Measurements from ENCODE around the gene SPG7. TPM values are rescaled to one million over a fixed set of nuclear protein-coding genes. Genes with fewer than 3 reads are reported as not detected.
"Not testable (repeated sequence)": the region's sequence is repeated elsewhere in the genome, so short reads cannot be mapped to it uniquely, and the experiment has no call there.

The SPG7 gene
- 135 TPM for polyA plus RNA-seq
- long read RNA-seq, donor 1, full-length matches to known transcripts, result 22 of 22 reads
- long read RNA-seq, donor 1, partial matches to known transcripts, result 0 of 22 reads
- long read RNA-seq, donor 1, other reads (novel, unspliced or antisense), result 0 of 22 reads
- long read RNA-seq, donor 2, full-length matches to known transcripts, result 45 of 45 reads
- long read RNA-seq, donor 2, partial matches to known transcripts, result 0 of 45 reads
- long read RNA-seq, donor 2, other reads (novel, unspliced or antisense), result 0 of 45 reads
- long read RNA-seq, donor 3, result 0 reads
- long read RNA-seq, donor 4, full-length matches to known transcripts, result 1 of 1 reads
- long read RNA-seq, donor 4, partial matches to known transcripts, result 0 of 1 reads
- long read RNA-seq, donor 4, other reads (novel, unspliced or antisense), result 0 of 1 reads
- long read RNA-seq, donor 5, full-length matches to known transcripts, result 18 of 18 reads
- long read RNA-seq, donor 5, partial matches to known transcripts, result 0 of 18 reads
- long read RNA-seq, donor 5, other reads (novel, unspliced or antisense), result 0 of 18 reads
- long read RNA-seq, donor 6, full-length matches to known transcripts, result 24 of 36 reads
- long read RNA-seq, donor 6, partial matches to known transcripts, result 12 of 36 reads
- long read RNA-seq, donor 6, other reads (novel, unspliced or antisense), result 0 of 36 reads
- long read RNA-seq, donor 7, full-length matches to known transcripts, result 16 of 26 reads
- long read RNA-seq, donor 7, partial matches to known transcripts, result 10 of 26 reads
- long read RNA-seq, donor 7, other reads (novel, unspliced or antisense), result 0 of 26 reads
- long read RNA-seq, donor 8, full-length matches to known transcripts, result 55 of 66 reads
- long read RNA-seq, donor 8, partial matches to known transcripts, result 11 of 66 reads
- long read RNA-seq, donor 8, other reads (novel, unspliced or antisense), result 0 of 66 reads
- long read RNA-seq, donor 9, full-length matches to known transcripts, result 14 of 14 reads
- long read RNA-seq, donor 9, partial matches to known transcripts, result 0 of 14 reads
- long read RNA-seq, donor 9, other reads (novel, unspliced or antisense), result 0 of 14 reads
- long read RNA-seq, donor 10, full-length matches to known transcripts, result 32 of 32 reads
- long read RNA-seq, donor 10, partial matches to known transcripts, result 0 of 32 reads
- long read RNA-seq, donor 10, other reads (novel, unspliced or antisense), result 0 of 32 reads
- long read RNA-seq, donor 11, full-length matches to known transcripts, result 19 of 25 reads
- long read RNA-seq, donor 11, partial matches to known transcripts, result 6 of 25 reads
- long read RNA-seq, donor 11, other reads (novel, unspliced or antisense), result 0 of 25 reads

DNA sequence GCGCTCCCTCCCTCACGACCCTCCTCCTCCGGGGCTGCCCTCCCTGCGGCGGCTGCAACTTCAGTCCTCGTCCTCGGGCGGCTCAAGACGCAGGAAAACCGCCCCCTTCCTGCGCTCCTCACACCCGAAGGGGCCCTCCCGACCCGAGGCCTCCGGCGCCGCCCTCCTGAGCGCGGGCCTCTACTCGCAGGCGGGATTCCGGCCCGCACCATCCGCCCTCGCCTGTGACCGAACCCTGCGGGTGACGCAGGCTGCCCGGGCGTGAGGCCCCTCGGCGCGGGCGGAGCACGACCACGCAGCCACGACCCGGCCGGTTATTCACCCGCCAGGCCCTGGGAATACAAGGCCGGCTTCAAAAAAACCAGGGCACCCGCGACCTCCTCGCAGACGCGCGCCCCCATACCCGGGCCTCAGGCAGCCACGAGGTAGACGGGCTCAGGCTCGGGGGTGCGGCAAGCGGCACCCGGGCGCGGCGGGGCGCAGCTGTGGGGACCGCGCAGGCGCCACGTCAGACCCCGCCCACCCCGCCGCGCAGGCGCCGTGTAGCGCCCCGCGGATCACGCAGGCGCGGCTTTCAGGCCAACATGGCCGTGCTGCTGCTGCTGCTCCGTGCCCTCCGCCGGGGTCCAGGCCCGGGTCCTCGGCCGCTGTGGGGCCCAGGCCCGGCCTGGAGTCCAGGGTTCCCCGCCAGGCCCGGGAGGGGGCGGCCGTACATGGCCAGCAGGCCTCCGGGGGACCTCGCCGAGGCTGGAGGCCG, at the start of gene SPG7:
Gene SPG7, plus strand, starts transcription at position 570 of the 757 bp plus-strand sequence. Its CDS starts 15 bp downstream, at position 585.
- peaks cover 22% of the 10 kb centered on the region for H3K36me3 ChIP-seq (ENCODE audit: control insufficient read depth, insufficient read depth, low read length)
- H3K4me3 ChIP-seq (ENCODE audit: low read length), result peak within 1 kb of the TSS; percentile 72
- H3K9me3 ChIP-seq (ENCODE audit: control insufficient read depth, low read depth, low read length), result no peaks in the 10 kb centered on the region
- no CpG with 5 or more reads among the region's 90 CpGs for WGBS (ENCODE audit: insufficient coverage, low lambda C conversion rate)
- peaks cover 36% of the 10 kb centered on the region for H3K4me1 ChIP-seq (ENCODE audit: control insufficient read depth, insufficient read depth, low read length)
- DNase-seq, result peak; percentile 93 to 96
- peak within 1 kb of the TSS; percentile 92 for H3K27ac ChIP-seq (ENCODE audit: low read length)
- no peaks in the 10 kb centered on the region for H3K27me3 ChIP-seq (ENCODE audit: control insufficient read depth, insufficient read depth, low read length)

- no CpG with 5 or more reads among the region's 7 CpGs for WGBS (ENCODE audit: insufficient coverage, low lambda C conversion rate)
Observed at GRCh38 chr16:89458551-89458950, 49.7 kb upstream of the SPG7 start.

DNA sequence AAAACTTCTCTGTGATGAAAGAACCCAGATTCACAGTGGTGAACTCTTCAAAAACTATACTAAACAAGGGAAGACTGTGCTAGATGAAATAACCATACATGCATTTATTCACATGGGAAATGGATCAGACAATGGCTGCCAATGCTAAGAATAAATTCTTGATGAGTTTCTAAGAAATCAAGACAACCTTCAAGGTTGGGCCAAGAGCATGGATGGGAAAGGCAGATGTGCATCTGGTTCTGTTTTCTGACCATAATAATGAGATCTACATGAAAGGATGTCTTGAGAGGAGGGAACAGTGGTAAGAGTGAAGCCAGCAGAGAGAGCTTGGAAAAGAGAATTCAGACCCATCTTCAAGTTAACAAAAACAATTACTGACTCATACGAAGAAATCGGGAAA, 49.2 kb upstream of the SPG7 start:
- H3K36me3 ChIP-seq (ENCODE audit: control insufficient read depth, insufficient read depth, low read length), result peaks cover 4% of the 10 kb centered on the region
- H3K4me1 ChIP-seq (ENCODE audit: control insufficient read depth, insufficient read depth, low read length), result peaks cover 2% of the 10 kb centered on the region
- peaks cover 12% of the 10 kb centered on the region for H3K9me3 ChIP-seq (ENCODE audit: control insufficient read depth, low read depth, low read length)
- H3K4me3 ChIP-seq (ENCODE audit: low read length), result no peak overlapping the region
- no peak for DNase-seq
- no peak overlapping the region for H3K27ac ChIP-seq (ENCODE audit: low read length)
- whole genome bisulfite sequencing (ENCODE audit: insufficient coverage, low lambda C conversion rate), result 100% methylated on average over 2 of the region's 2 CpGs
- H3K27me3 ChIP-seq (ENCODE audit: control insufficient read depth, insufficient read depth, low read length), result no peaks in the 10 kb centered on the region

More at GRCh38 chr16:89458551-89458950, 49.7 kb upstream of the SPG7 start:
- DNase-seq, result no peak
- peaks cover 12% of the 10 kb centered on the region for H3K9me3 ChIP-seq (ENCODE audit: control insufficient read depth, low read depth, low read length)
- H3K27me3 ChIP-seq (ENCODE audit: control insufficient read depth, insufficient read depth, low read length), result no peaks in the 10 kb centered on the region
- H3K36me3 ChIP-seq (ENCODE audit: control insufficient read depth, insufficient read depth, low read length), result peaks cover 4% of the 10 kb centered on the region
- H3K27ac ChIP-seq (ENCODE audit: low read length), result no peak overlapping the region
- H3K4me1 ChIP-seq (ENCODE audit: control insufficient read depth, insufficient read depth, low read length), result peaks cover 6% of the 10 kb centered on the region
- no peak overlapping the region for H3K4me3 ChIP-seq (ENCODE audit: low read length)

DNA sequence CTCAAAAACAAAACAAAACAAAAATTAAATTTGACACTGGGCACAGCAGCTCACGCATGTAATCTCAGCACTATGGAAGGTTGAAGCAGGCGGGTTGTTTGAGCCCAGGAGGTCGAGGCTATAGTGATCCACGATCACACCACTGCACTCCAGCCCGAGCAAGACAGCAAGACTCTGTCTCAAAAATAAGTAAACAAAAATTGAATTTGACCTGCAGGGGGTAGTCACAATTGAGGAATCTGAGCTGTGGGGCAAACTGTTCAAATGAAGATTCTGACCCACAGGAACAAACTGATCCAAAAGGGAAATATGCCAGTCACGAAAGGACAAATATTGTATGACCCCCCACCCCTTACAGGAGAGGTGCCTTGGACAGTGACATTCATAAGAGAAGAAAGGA, 47.6 kb upstream of the SPG7 start:
- Histone ChIP-seq H3K4me1 (ENCODE audit: control insufficient read depth, insufficient read depth, low read length) (no peaks in the 10 kb centered on the region), H3K36me3 (ENCODE audit: control insufficient read depth, insufficient read depth, low read length) (peaks cover 4% of the 10 kb centered on the region), H3K27me3 (ENCODE audit: control insufficient read depth, insufficient read depth, low read length) (no peaks in the 10 kb centered on the region), H3K4me3 (ENCODE audit: low read length) (no peak overlapping the region), H3K9me3 (ENCODE audit: control insufficient read depth, low read depth, low read length) (peaks cover 12% of the 10 kb centered on the region), H3K27ac (ENCODE audit: low read length) (no peak overlapping the region)
- no CpG with 5 or more reads among the region's 6 CpGs for WGBS (ENCODE audit: insufficient coverage, low lambda C conversion rate)
- no peak for DNase-seq

DNA sequence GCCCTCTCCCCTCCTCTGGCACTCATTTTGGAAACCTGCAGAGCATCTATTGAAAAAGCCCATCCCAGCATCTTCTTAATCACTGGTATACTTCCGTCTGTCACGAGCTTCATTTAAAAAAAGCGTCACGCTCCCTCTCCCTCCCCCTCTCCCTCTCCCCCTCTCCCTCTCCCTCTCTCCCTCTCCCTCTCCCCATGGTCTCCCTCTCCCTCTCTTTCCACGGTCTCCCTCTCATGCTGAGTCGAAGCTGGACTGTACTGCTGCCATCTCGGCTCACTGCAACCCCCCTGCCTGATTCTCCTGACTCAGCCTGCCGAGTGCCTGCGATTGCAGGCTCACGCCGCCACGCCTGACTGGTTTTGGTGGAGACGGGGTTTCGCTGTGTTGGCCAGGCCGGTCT, 46.3 kb upstream of the SPG7 start:
- peaks cover 12% of the 10 kb centered on the region for H3K9me3 ChIP-seq (ENCODE audit: control insufficient read depth, low read depth, low read length)
- H3K27ac ChIP-seq (ENCODE audit: low read length); H3K4me3 ChIP-seq (ENCODE audit: low read length); H3K27me3 ChIP-seq (ENCODE audit: control insufficient read depth, insufficient read depth, low read length); DNase-seq; H3K36me3 ChIP-seq (ENCODE audit: control insufficient read depth, insufficient read depth, low read length); H3K4me1 ChIP-seq (ENCODE audit: control insufficient read depth, insufficient read depth, low read length): not testable (repeated sequence)
- WGBS (ENCODE audit: insufficient coverage, low lambda C conversion rate), result no CpG with 5 or more reads among the region's 15 CpGs

- no CpG with 5 or more reads among the region's 30 CpGs for WGBS (ENCODE audit: insufficient coverage, low lambda C conversion rate)
- H3K4me1 ChIP-seq (ENCODE audit: control insufficient read depth, insufficient read depth, low read length); DNase-seq: not testable (repeated sequence)
Observed at GRCh38 chr16:89462639-89463038, 45.6 kb upstream of the SPG7 start.

DNA sequence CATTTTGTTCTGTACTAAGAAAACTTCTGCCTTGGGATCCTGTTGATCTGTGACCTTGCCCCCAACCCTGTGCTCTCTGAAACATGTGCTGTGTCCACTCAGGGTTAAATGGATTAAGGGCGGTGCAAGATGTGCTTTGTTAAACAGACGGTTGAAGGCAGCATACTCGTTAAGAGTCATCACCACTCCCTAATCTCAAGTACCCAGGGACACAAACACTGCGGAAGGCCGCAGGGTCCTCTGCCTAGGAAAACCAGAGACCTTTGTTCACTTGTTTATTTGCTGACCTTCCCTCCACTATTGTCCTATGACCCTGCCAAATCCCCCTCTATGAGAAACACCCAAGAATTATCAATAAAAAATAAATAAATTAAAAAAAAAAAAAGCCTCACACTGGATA, 44.9 kb upstream of the SPG7 start:
- not testable (repeated sequence) for H3K36me3 ChIP-seq (ENCODE audit: control insufficient read depth, insufficient read depth, low read length); H3K4me3 ChIP-seq (ENCODE audit: low read length); H3K27me3 ChIP-seq (ENCODE audit: control insufficient read depth, insufficient read depth, low read length); DNase-seq; H3K27ac ChIP-seq (ENCODE audit: low read length); H3K4me1 ChIP-seq (ENCODE audit: control insufficient read depth, insufficient read depth, low read length)
- H3K9me3 ChIP-seq (ENCODE audit: control insufficient read depth, low read depth, low read length), result peaks cover 12% of the 10 kb centered on the region
- WGBS (ENCODE audit: insufficient coverage, low lambda C conversion rate), result no CpG with 5 or more reads among the region's 5 CpGs

More at GRCh38 chr16:89462639-89463038, 45.6 kb upstream of the SPG7 start:
- not testable (repeated sequence) for H3K27ac ChIP-seq (ENCODE audit: low read length); H3K27me3 ChIP-seq (ENCODE audit: control insufficient read depth, insufficient read depth, low read length); H3K4me3 ChIP-seq (ENCODE audit: low read length); H3K36me3 ChIP-seq (ENCODE audit: control insufficient read depth, insufficient read depth, low read length)
- peaks cover 12% of the 10 kb centered on the region for H3K9me3 ChIP-seq (ENCODE audit: control insufficient read depth, low read depth, low read length)

GRCh38 chr16:89466920-89467319, 41.3 kb upstream of the SPG7 start:
- no peaks in the 10 kb centered on the region for H3K27me3 ChIP-seq (ENCODE audit: control insufficient read depth, insufficient read depth, low read length)
- peaks cover 13% of the 10 kb centered on the region for H3K4me1 ChIP-seq (ENCODE audit: control insufficient read depth, insufficient read depth, low read length)
- DNase-seq, result no peak
- H3K9me3 ChIP-seq (ENCODE audit: control insufficient read depth, low read depth, low read length), result peaks cover 8% of the 10 kb centered on the region
- no peak overlapping the region for H3K4me3 ChIP-seq (ENCODE audit: low read length)
- no CpG with 5 or more reads among the region's 5 CpGs for WGBS (ENCODE audit: insufficient coverage, low lambda C conversion rate)
- no peak overlapping the region for H3K27ac ChIP-seq (ENCODE audit: low read length)
- no peaks in the 10 kb centered on the region for H3K36me3 ChIP-seq (ENCODE audit: control insufficient read depth, insufficient read depth, low read length)

- H3K4me1 ChIP-seq (ENCODE audit: control insufficient read depth, insufficient read depth, low read length), result peaks cover 17% of the 10 kb centered on the region
- H3K27me3 ChIP-seq (ENCODE audit: control insufficient read depth, insufficient read depth, low read length), result no peaks in the 10 kb centered on the region
- H3K27ac ChIP-seq (ENCODE audit: low read length), result no peak overlapping the region
- peaks cover 4% of the 10 kb centered on the region for H3K9me3 ChIP-seq (ENCODE audit: control insufficient read depth, low read depth, low read length)
- no peak for DNase-seq
- H3K4me3 ChIP-seq (ENCODE audit: low read length), result no peak overlapping the region
- H3K36me3 ChIP-seq (ENCODE audit: control insufficient read depth, insufficient read depth, low read length), result no peaks in the 10 kb centered on the region
- WGBS (ENCODE audit: insufficient coverage, low lambda C conversion rate), result 100% methylated on average over 1 of the region's 7 CpGs
Observed at GRCh38 chr16:89467382-89467781, 40.8 kb upstream of the SPG7 start.

Measured in large intestine (tissue), 12 donors.